SH-SY5Y (cell line): ENCODE data around the gene ATP8A1.
A peak's percentile ranks its signal among the peaks of the same experiment; 100 is the strongest.

Experiments used
- GATA2 ChIP-seq: IDR thresholded peaks from 2 replicates; pipeline ENCODE4 v1.6.1; 2011; ENCODE audit warnings: mild to moderate bottlenecking, low read depth, low read length
- GATA3 ChIP-seq: IDR thresholded peaks from 2 replicates; pipeline ENCODE4 v1.6.1; 2011; ENCODE audit warnings: low read depth, mild to moderate bottlenecking, low read length, moderate library complexity

- TF ChIP-seq GATA3 (peak; percentile 97), GATA2 (peak; percentile 79)
Observed at GRCh38 chr4:42482516-42483327, 174.2 kb downstream of the ATP8A1 start.
